H9 (cell line): ENCODE measurements around the gene DNAH5. TPM values are rescaled to one million over a fixed set of nuclear protein-coding genes. Genes with fewer than 3 reads are reported as not detected.

Experiments
- DNase-seq: peaks from one replicate; pipeline ENCODE4 v3.0.0-alpha.2; 2017
- H2AFZ ChIP-seq: one replicate; pipeline ENCODE4 v1.6.1; 2013; ENCODE audit warnings: mild to moderate bottlenecking, low read length, control low read depth, moderate library complexity
- H2AK5ac ChIP-seq: 2 replicates; pipeline ENCODE4 v1.6.1; 2013; ENCODE audit warnings: low read length, control low read depth, mixed read lengths; ENCODE audit not compliant: insufficient read length
- H2BK120ac ChIP-seq: one replicate; pipeline ENCODE4 v1.6.1; 2013; ENCODE audit warnings: low read depth, mild to moderate bottlenecking, low read length, control low read depth, inconsistent platforms; ENCODE audit not compliant: poor library complexity, severe bottlenecking
- H2BK12ac ChIP-seq: 2 replicates; pipeline ENCODE4 v1.6.1; 2013; ENCODE audit warnings: low read length, control low read depth, mixed read lengths, low read depth; ENCODE audit not compliant: insufficient read length
- H2BK15ac ChIP-seq: 2 replicates; pipeline ENCODE4 v1.6.1; 2013; ENCODE audit warnings: low read depth, low read length, control low read depth
- H2BK20ac ChIP-seq: one replicate; pipeline ENCODE4 v1.6.1; 2013; ENCODE audit warnings: low read depth, mild to moderate bottlenecking, low read length, control low read depth, inconsistent platforms; ENCODE audit not compliant: poor library complexity, severe bottlenecking
- H2BK5ac ChIP-seq: 2 replicates; pipeline ENCODE4 v1.6.1; 2013; ENCODE audit warnings: low read length, control low read depth, mixed read lengths; ENCODE audit not compliant: insufficient read length
- H3K14ac ChIP-seq: 2 replicates; pipeline ENCODE4 v1.6.1; 2013; ENCODE audit warnings: low read length, control low read depth; ENCODE audit not compliant: insufficient read depth
- H3K18ac ChIP-seq: 2 replicates; pipeline ENCODE4 v1.6.1; 2013; ENCODE audit warnings: low read depth, mild to moderate bottlenecking, mixed read lengths, low read length, control low read depth; ENCODE audit not compliant: insufficient read length
- H3K23ac ChIP-seq: 2 replicates; pipeline ENCODE4 v1.6.1; 2013; ENCODE audit warnings: low read length, control low read depth, mixed read lengths, low read depth; ENCODE audit not compliant: insufficient read length
- H3K23me2 ChIP-seq: 2 replicates; pipeline ENCODE4 v1.6.1; 2013; ENCODE audit warnings: low read depth, mild to moderate bottlenecking, mixed read lengths, low read length, control low read depth; ENCODE audit not compliant: insufficient read length, poor library complexity, severe bottlenecking
- H3K27ac ChIP-seq: 2 replicates; pipeline ENCODE4 v1.5.1; 2013; ENCODE audit warnings: low read length, control low read depth, mixed read lengths, low read depth; ENCODE audit not compliant: insufficient read length
- H3K27me3 ChIP-seq: 2 replicates; pipeline ENCODE4 v1.6.1; 2013; ENCODE audit warnings: low read length, control low read depth, inconsistent platforms; ENCODE audit not compliant: insufficient read depth
- H3K4ac ChIP-seq: 2 replicates; pipeline ENCODE4 v1.6.1; 2013; ENCODE audit warnings: low read depth, mild to moderate bottlenecking, control low read depth, inconsistent platforms, low read length, moderate library complexity
- H3K4me1 ChIP-seq: 2 replicates; pipeline ENCODE4 v1.6.1; 2013; ENCODE audit warnings: low read length, control low read depth, inconsistent platforms; ENCODE audit not compliant: insufficient read depth
- H3K4me2 ChIP-seq: 2 replicates; pipeline ENCODE4 v1.6.1; 2013; ENCODE audit warnings: low read length, control low read depth, mixed read lengths; ENCODE audit not compliant: insufficient read length, insufficient read depth
- H3K56ac ChIP-seq: 2 replicates; pipeline ENCODE4 v1.6.1; 2013; ENCODE audit warnings: low read depth, mild to moderate bottlenecking, mixed read lengths, low read length, control low read depth; ENCODE audit not compliant: insufficient read length
- H3K79me1 ChIP-seq: 2 replicates; pipeline ENCODE4 v1.6.1; 2013; ENCODE audit warnings: low read depth, mild to moderate bottlenecking, moderate library complexity, low read length, control low read depth, inconsistent platforms; ENCODE audit not compliant: insufficient read depth, poor library complexity, severe bottlenecking
- H3K79me2 ChIP-seq: 2 replicates; pipeline ENCODE4 v1.6.1; 2013; ENCODE audit warnings: low read length, control low read depth, inconsistent platforms; ENCODE audit not compliant: insufficient read depth
- H3K9ac ChIP-seq: 2 replicates; pipeline ENCODE4 v1.6.1; 2013; ENCODE audit warnings: low read length, control low read depth, mixed read lengths; ENCODE audit not compliant: insufficient read length; ENCODE audit errors: extremely low read depth
- H3K9me3 ChIP-seq: one replicate; pipeline ENCODE4 v1.6.1; 2013; ENCODE audit warnings: low read depth, low read length, inconsistent platforms; ENCODE audit not compliant: control insufficient read depth
- H3T11ph ChIP-seq: one replicate; pipeline ENCODE4 v1.6.1; 2013; ENCODE audit warnings: mild to moderate bottlenecking, low read length, control low read depth, inconsistent platforms
- H4K20me1 ChIP-seq: one replicate; pipeline ENCODE4 v1.6.1; 2013; ENCODE audit not compliant: control insufficient read depth, insufficient read length, insufficient read depth
- H4K5ac ChIP-seq: 2 replicates; pipeline ENCODE4 v1.6.1; 2013; ENCODE audit warnings: low read depth, mild to moderate bottlenecking, mixed read lengths, low read length, control low read depth; ENCODE audit not compliant: insufficient read length
- H4K8ac ChIP-seq: replicated peaks from 2 replicates; pipeline ENCODE4 v1.6.1; 2013; ENCODE audit warnings: low read length, control low read depth, mixed read lengths, low read depth; ENCODE audit not compliant: insufficient read length
- H4K91ac ChIP-seq: 2 replicates; pipeline ENCODE4 v1.6.1; 2013; ENCODE audit warnings: low read depth, mild to moderate bottlenecking, moderate library complexity, mixed read lengths, low read length, control low read depth; ENCODE audit not compliant: insufficient read length
- H3K27ac Mint-ChIP-seq, 3 experiments: 2 replicates in 2 of 3; 3 replicates in 1 of 3; pipeline ENCODE4 v1.8.0; 2020 to 2021; ENCODE audit warnings: mixed read lengths in 3 of 3, mild to moderate bottlenecking in 1 of 3, moderate library complexity in 1 of 3
- H3K27me3 Mint-ChIP-seq: 2 replicates; pipeline ENCODE4 v1.8.0; 2021; ENCODE audit warnings: low read depth, mild to moderate bottlenecking, moderate library complexity, mixed read lengths
- H3K36me3 Mint-ChIP-seq, 3 experiments: 2 replicates in 2 of 3; 3 replicates in 1 of 3; pipeline ENCODE4 v1.8.0; 2020 to 2021; ENCODE audit warnings: low read depth in 3 of 3, mixed read lengths in 3 of 3; ENCODE audit not compliant: insufficient read depth in 1 of 3
- H3K4me1 Mint-ChIP-seq, 2 experiments: 2 replicates each; pipeline ENCODE4 v1.8.0; 2020; ENCODE audit warnings: mixed read lengths in 2 of 2
- H3K4me3 Mint-ChIP-seq, 2 experiments: 2 replicates in 1 of 2; 3 replicates in 1 of 2; pipeline ENCODE4 v1.8.0; 2020 to 2021; ENCODE audit warnings: mild to moderate bottlenecking in 2 of 2, mixed read lengths in 2 of 2, moderate library complexity in 1 of 2
- H3K9me3 Mint-ChIP-seq, 2 experiments: 2 replicates in 1 of 2; 3 replicates in 1 of 2; pipeline ENCODE4 v1.8.0; 2020; ENCODE audit warnings: mild to moderate bottlenecking in 2 of 2, mixed read lengths in 2 of 2, moderate library complexity in 1 of 2
- CTCF ChIP-seq: fragments of 200-600 bp; sonication (generic); conservative IDR thresholded peaks from 3 replicates; pipeline ENCODE4 v1.8.0; 2021; ENCODE audit warnings: antibody characterized with exemption, mild to moderate bottlenecking
- WGBS: extraction: QIAGEN DNeasy Blood & Tissue Kit; methylation state at CpG from one replicate; pipeline ENCODE4 v1.1.7; 2013; ENCODE audit warnings: missing lambda C conversion rate, low lambda C conversion rate, mixed read lengths; ENCODE audit not compliant: insufficient read length; ENCODE audit errors: extremely low coverage; 5-methylcytosine and 5-hydroxymethylcytosine counted together
- total RNA-seq: library from RNA; stranded (reverse); gene quantifications from 2 replicates; pipeline ENCODE4 v1.2.1, GENCODE V29; 2021

DNAH5 gene
- total RNA-seq, 1 experiment from 2014 or later: 0.50 TPM

- Histone ChIP-seq H4K8ac (no peak overlapping the region), H2BK12ac (no peak overlapping the region), H3K27me3 (no peaks in the 10 kb centered on the region), H3T11ph (no peak overlapping the region), H2AFZ (no peak overlapping the region), H2BK15ac (no peak overlapping the region), H3K9ac (no peak overlapping the region), H4K20me1 (no peaks in the 10 kb centered on the region), H2AK5ac (no peak overlapping the region), H3K4ac (no peak overlapping the region), H3K14ac (no peak overlapping the region), H4K91ac (no peak overlapping the region), H3K27ac (no peak overlapping the region), H4K5ac (no peak overlapping the region), H3K79me2 (no peaks in the 10 kb centered on the region), H3K56ac (no peak overlapping the region), H3K79me1 (no peaks in the 10 kb centered on the region), H3K18ac (no peak overlapping the region), H2BK20ac (no peak overlapping the region), H2BK5ac (no peak overlapping the region), H2BK120ac (no peak overlapping the region), H3K4me1 (no peaks in the 10 kb centered on the region), H3K23ac (no peak overlapping the region), H3K4me2 (no peak overlapping the region), H3K23me2 (no peaks in the 10 kb centered on the region), H3K9me3 (no peaks in the 10 kb centered on the region)
- no peak overlapping the region for H3K27ac Mint-ChIP-seq
- no peak overlapping the region for H3K4me3 Mint-ChIP-seq
- WGBS: no CpG with 5 or more reads among the region's 4 CpGs
- no peaks in the 10 kb centered on the region for H3K4me1 Mint-ChIP-seq
- DNase-seq: no peak
- no peaks in the 10 kb centered on the region for H3K36me3 Mint-ChIP-seq
- no peak for TF ChIP-seq CTCF
- no peaks in the 10 kb centered on the region for H3K27me3 Mint-ChIP-seq
- H3K9me3 Mint-ChIP-seq: no peaks in the 10 kb centered on the region; a peak in 2 of 5 replicates
Measured at GRCh38 chr5:13704396-13704795, 240.1 kb downstream of the DNAH5 start.
